Activated T-cell treated with anti-CD3 and anti-CD28 coated beads, Interleukin-2, amount 50 U/mL, for 4 hours (primary cell): Measurements from ENCODE around the gene NIPAL1. TPM values are rescaled to one million over a fixed set of nuclear protein-coding genes. Genes with fewer than 3 reads are reported as not detected.

Experiments used
- ATAC-seq, 2 donors: fragments of 200-7000 bp; cut with Tn5 transposase; one replicate each; pipeline ENCODE4 v1.10.0; 2021
- DNase-seq: peaks from one replicate; pipeline ENCODE4 v3.0.0-alpha.2; 2020
- H3K27me3 Mint-ChIP-seq: one replicate; pipeline ENCODE4 v1.8.0; 2021; ENCODE audit warnings: low read depth, mixed read lengths
- H3K36me3 Mint-ChIP-seq: one replicate; pipeline ENCODE4 v1.8.0; 2022; ENCODE audit warnings: mixed read lengths; ENCODE audit not compliant: insufficient read depth
- H3K4me1 Mint-ChIP-seq: one replicate; pipeline ENCODE4 v1.8.0; 2021; ENCODE audit warnings: low read depth, mixed read lengths
- H3K4me3 Mint-ChIP-seq: one replicate; pipeline ENCODE4 v1.8.0; 2021; ENCODE audit warnings: mild to moderate bottlenecking, moderate library complexity, mixed read lengths
- H3K9me3 Mint-ChIP-seq: one replicate; pipeline ENCODE4 v1.8.0; 2021; ENCODE audit warnings: mixed read lengths
- total RNA-seq, 3 donors: library from RNA; stranded (reverse); gene quantifications; one replicate each; pipeline ENCODE4 v1.2.1, GENCODE V29; 2021

The NIPAL1 gene
- total RNA-seq, 3 donors from 2014 or later: 8.6 to 8.9 (median 8.8) TPM

GRCh38 chr4:48015216-48015615 is 1.4 kb upstream of the NIPAL1 start:
- H3K9me3 Mint-ChIP-seq: no peaks in the 10 kb centered on the region
- peaks cover 17% of the 10 kb centered on the region for H3K27me3 Mint-ChIP-seq
- no peak for ATAC-seq
- H3K4me1 Mint-ChIP-seq: peaks cover 17% of the 10 kb centered on the region
- no peak for DNase-seq
- H3K36me3 Mint-ChIP-seq: no peaks in the 10 kb centered on the region
- H3K4me3 Mint-ChIP-seq: no peak overlapping the region

- peaks cover 17% of the 10 kb centered on the region for H3K27me3 Mint-ChIP-seq
- no peak for ATAC-seq
These were observed 894 bp upstream of the NIPAL1 start for GRCh38 chr4:48015678-48016077.

GRCh38 chr4:48017108-48017571 is 568 bp downstream of the NIPAL1 start:
- peak; percentile 47 to 58 for ATAC-seq
- H3K9me3 Mint-ChIP-seq: peaks cover 4% of the 10 kb centered on the region
- DNase-seq: peak; percentile 56
- H3K4me3 Mint-ChIP-seq: peak overlapping the region; percentile 86
- peaks cover 2% of the 10 kb centered on the region for H3K36me3 Mint-ChIP-seq
- H3K27me3 Mint-ChIP-seq: peaks cover 16% of the 10 kb centered on the region
- H3K4me1 Mint-ChIP-seq: peaks cover 26% of the 10 kb centered on the region

More at GRCh38 chr4:48015678-48016077, 894 bp upstream of the NIPAL1 start:
- peaks cover 17% of the 10 kb centered on the region for H3K4me1 Mint-ChIP-seq
- H3K36me3 Mint-ChIP-seq: no peaks in the 10 kb centered on the region
- peak overlapping the region; percentile 86 for H3K4me3 Mint-ChIP-seq
- DNase-seq: no peak
- no peaks in the 10 kb centered on the region for H3K9me3 Mint-ChIP-seq

GRCh38 chr4:48018112-48018511 is 1.5 kb downstream of the NIPAL1 start:
- peaks cover 4% of the 10 kb centered on the region for H3K9me3 Mint-ChIP-seq
- H3K27me3 Mint-ChIP-seq: peaks cover 16% of the 10 kb centered on the region
- no peak for ATAC-seq
- H3K4me3 Mint-ChIP-seq: no peak overlapping the region
- DNase-seq: no peak
- H3K4me1 Mint-ChIP-seq: peaks cover 29% of the 10 kb centered on the region
- peaks cover 2% of the 10 kb centered on the region for H3K36me3 Mint-ChIP-seq

GRCh38 chr4:48021100-48021499 is 4.5 kb downstream of the NIPAL1 start:
- H3K9me3 Mint-ChIP-seq: peaks cover 4% of the 10 kb centered on the region
- H3K4me1 Mint-ChIP-seq: peaks cover 23% of the 10 kb centered on the region
- ATAC-seq (peak; percentile 36 to 39), DNase-seq (no peak)
- peaks cover 4% of the 10 kb centered on the region for H3K36me3 Mint-ChIP-seq
- peaks cover 16% of the 10 kb centered on the region for H3K27me3 Mint-ChIP-seq
- H3K4me3 Mint-ChIP-seq: peak overlapping the region; percentile 2

- H3K4me1 Mint-ChIP-seq: peaks cover 20% of the 10 kb centered on the region
- H3K4me3 Mint-ChIP-seq: no peak overlapping the region
- H3K9me3 Mint-ChIP-seq: peaks cover 4% of the 10 kb centered on the region
- H3K27me3 Mint-ChIP-seq: peaks cover 15% of the 10 kb centered on the region
- H3K36me3 Mint-ChIP-seq: peaks cover 6% of the 10 kb centered on the region
- ATAC-seq (no peak), DNase-seq (no peak)
These were observed 5.7 kb downstream of the NIPAL1 start for GRCh38 chr4:48022192-48022799.

- Mint-ChIP-seq H3K9me3 (peaks cover 4% of the 10 kb centered on the region), H3K4me3 (no peak overlapping the region), H3K36me3 (peaks cover 9% of the 10 kb centered on the region), H3K4me1 (peaks cover 30% of the 10 kb centered on the region), H3K27me3 (peaks cover 15% of the 10 kb centered on the region)
- ATAC-seq: no peak
- DNase-seq: no peak
These were observed 8.0 kb downstream of the NIPAL1 start for GRCh38 chr4:48024522-48024921.

GRCh38 chr4:48025005-48025404 is 8.4 kb downstream of the NIPAL1 start:
- ATAC-seq (no peak), DNase-seq (no peak)
- H3K4me1 Mint-ChIP-seq: peaks cover 27% of the 10 kb centered on the region
- peaks cover 4% of the 10 kb centered on the region for H3K9me3 Mint-ChIP-seq
- peaks cover 15% of the 10 kb centered on the region for H3K27me3 Mint-ChIP-seq
- H3K4me3 Mint-ChIP-seq: no peak overlapping the region
- H3K36me3 Mint-ChIP-seq: peaks cover 9% of the 10 kb centered on the region

GRCh38 chr4:48027653-48028052 is 11.1 kb downstream of the NIPAL1 start:
- peak; percentile 85 to 87 for ATAC-seq
- DNase-seq: no peak
- Mint-ChIP-seq H3K4me3 (no peak overlapping the region), H3K4me1 (peaks cover 14% of the 10 kb centered on the region), H3K27me3 (peaks cover 12% of the 10 kb centered on the region), H3K36me3 (peaks cover 7% of the 10 kb centered on the region), H3K9me3 (no peaks in the 10 kb centered on the region)

GRCh38 chr4:48028696-48029095 is 12.1 kb downstream of the NIPAL1 start:
- Mint-ChIP-seq H3K4me1 (peaks cover 19% of the 10 kb centered on the region), H3K27me3 (peaks cover 8% of the 10 kb centered on the region), H3K4me3 (no peak overlapping the region), H3K9me3 (no peaks in the 10 kb centered on the region), H3K36me3 (peaks cover 7% of the 10 kb centered on the region)
- ATAC-seq (peak; percentile 41 to 58), DNase-seq (no peak)

GRCh38 chr4:48030470-48030869 is 13.9 kb downstream of the NIPAL1 start:
- Mint-ChIP-seq H3K4me3 (no peak overlapping the region), H3K9me3 (no peaks in the 10 kb centered on the region), H3K4me1 (peaks cover 35% of the 10 kb centered on the region), H3K36me3 (peaks cover 5% of the 10 kb centered on the region), H3K27me3 (no peaks in the 10 kb centered on the region)
- ATAC-seq (no peak), DNase-seq (no peak)

GRCh38 chr4:48031802-48032525 is 15.4 kb downstream of the NIPAL1 start:
- Mint-ChIP-seq H3K36me3 (peaks cover 7% of the 10 kb centered on the region), H3K4me1 (peaks cover 48% of the 10 kb centered on the region), H3K9me3 (no peaks in the 10 kb centered on the region), H3K27me3 (no peaks in the 10 kb centered on the region), H3K4me3 (no peak overlapping the region)
- DNase-seq (no peak), ATAC-seq (no peak)

- Mint-ChIP-seq H3K9me3 (no peaks in the 10 kb centered on the region), H3K36me3 (peaks cover 7% of the 10 kb centered on the region), H3K4me1 (peaks cover 49% of the 10 kb centered on the region), H3K4me3 (no peak overlapping the region), H3K27me3 (no peaks in the 10 kb centered on the region)
- DNase-seq (no peak), ATAC-seq (no peak)
These were observed 16.1 kb downstream of the NIPAL1 start for GRCh38 chr4:48032721-48033120.

GRCh38 chr4:48033412-48033811 is 16.8 kb downstream of the NIPAL1 start:
- peaks cover 5% of the 10 kb centered on the region for H3K36me3 Mint-ChIP-seq

More at GRCh38 chr4:48033412-48033811, 16.8 kb downstream of the NIPAL1 start:
- peaks cover 43% of the 10 kb centered on the region for H3K4me1 Mint-ChIP-seq
- no peak overlapping the region for H3K4me3 Mint-ChIP-seq
- ATAC-seq (no peak), DNase-seq (no peak)
- peaks cover 2% of the 10 kb centered on the region for H3K27me3 Mint-ChIP-seq
- H3K9me3 Mint-ChIP-seq: no peaks in the 10 kb centered on the region
